Epithelial cell of proximal tubule (primary cell): Measurements from ENCODE around the gene EML2. TPM values are rescaled to one million over a fixed set of nuclear protein-coding genes. Genes with fewer than 3 reads are reported as not detected.
A peak's percentile ranks its signal among the peaks of the same experiment; 100 is the strongest.

ENCODE experiments used
- DNase-seq: peaks from one replicate; pipeline ENCODE4 v3.0.0-alpha.2; 2011; ENCODE audit warnings: low read depth
- H3K4me3 ChIP-seq: 2 replicates; pipeline ENCODE4 v1.5.1; 2011; ENCODE audit warnings: low read depth, mild to moderate bottlenecking, low read length
- CTCF ChIP-seq: conservative IDR thresholded peaks from 2 replicates; pipeline ENCODE4 v1.5.1; 2012; ENCODE audit warnings: low read depth, mild to moderate bottlenecking, low read length
- total RNA-seq: library from RNA; depleted of rRNA; stranded (reverse); fragments of >200 nt; gene quantifications from 2 replicates; pipeline ENCODE4 v1.2.3, GENCODE V29; 2015

EML2 gene
- total RNA-seq, 1 donor from 2014 or later, result 33.6 TPM

DNA sequence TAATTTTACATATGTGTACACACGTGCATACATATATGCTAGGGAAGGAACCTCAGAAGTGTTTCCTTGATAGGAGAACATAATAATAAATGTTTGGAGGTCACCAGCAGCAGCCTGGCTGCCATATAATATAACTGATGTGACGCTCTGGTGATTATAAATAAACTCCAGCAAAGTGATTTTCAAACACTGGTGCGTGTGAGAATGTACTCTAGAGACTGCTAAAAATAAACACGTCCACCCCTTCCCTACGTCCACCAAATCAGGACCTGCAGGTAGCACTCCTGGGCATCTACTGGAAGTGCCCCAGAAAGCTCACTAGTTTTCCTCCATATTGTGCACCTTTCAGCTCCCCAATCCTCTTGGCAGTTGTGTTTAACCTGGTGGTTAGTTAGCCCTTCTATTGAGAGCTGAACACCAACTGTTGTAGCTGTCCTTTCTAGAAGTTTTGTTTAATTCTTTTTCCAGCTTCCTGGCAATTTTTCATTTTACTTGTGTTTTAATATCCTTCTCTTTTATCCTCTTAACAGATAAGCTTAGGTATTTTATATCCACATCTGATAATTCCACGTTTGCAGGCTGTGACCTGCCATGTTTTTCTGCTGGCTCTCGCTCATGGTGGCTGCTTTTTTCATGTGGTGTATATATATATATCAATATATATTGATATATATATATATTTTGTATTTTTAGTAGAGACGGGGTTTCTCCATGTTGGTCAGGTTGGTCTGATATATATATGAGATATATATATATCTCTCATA is 67.6 kb downstream of the EML2 start:
- no peak for DNase-seq
- TF ChIP-seq CTCF, result no peak
- no peak overlapping the region for H3K4me3 ChIP-seq

DNA sequence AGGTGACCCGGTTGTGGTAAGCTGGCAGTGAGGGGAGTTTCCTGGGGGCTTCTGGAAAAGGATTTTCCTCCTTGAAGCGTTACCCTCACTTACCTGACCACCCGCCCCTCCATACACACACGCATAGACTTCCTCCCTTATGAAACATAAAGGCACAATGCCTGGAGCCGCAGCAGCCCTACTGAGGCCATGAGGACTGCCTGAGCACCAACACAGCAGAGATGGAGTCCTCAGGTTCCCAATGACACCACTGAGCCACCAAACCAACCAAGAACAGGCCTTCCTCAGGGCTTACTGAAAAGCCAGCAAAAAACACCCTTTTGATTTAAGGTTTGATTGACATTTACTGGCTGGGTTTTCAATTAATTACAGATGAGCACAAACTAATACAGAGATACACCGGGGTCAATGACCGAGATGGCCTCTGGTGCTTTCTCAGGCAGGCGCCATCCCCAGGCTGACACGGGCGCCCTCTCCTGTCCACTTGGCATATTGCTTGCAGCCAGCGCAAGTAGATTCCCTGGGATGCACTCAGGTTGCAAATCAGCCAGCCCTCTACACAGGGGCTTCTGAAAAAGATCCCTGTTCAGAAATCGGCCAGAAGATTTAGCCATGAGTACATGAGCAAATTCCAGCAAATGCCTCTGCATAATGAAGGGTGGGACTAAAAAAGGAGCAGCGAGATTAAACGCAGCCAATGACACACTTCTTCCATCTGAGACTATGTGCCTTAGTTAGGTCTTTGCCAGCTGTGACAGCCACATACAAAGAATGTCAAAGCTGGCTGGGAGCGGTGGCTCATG is 69.4 kb downstream of the EML2 start:
- DNase-seq, result no peak
- no peak overlapping the region for H3K4me3 ChIP-seq
- peak; percentile 92 for TF ChIP-seq CTCF

DNA sequence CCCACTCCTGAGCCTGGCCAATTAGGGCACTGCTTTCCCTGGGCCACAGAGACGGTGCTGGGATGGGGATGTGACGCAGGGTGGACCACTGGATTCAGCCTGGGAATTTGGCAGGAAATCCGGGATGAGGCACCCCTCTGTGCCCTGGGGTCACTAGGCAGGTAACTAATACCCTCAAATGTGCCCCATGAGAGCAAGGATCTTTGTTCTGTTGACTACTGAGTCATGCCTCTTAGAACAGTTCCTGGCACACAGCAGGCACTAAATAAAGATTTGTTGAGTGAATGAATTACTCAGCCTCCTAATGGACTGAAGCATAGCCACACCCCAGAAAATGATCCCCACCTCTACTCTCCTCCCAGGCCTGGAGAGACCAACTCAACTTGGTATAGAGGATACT is 70.5 kb downstream of the EML2 start:
- no peak overlapping the region for H3K4me3 ChIP-seq
- TF ChIP-seq CTCF, result no peak
- peak; percentile 72 for DNase-seq

DNA sequence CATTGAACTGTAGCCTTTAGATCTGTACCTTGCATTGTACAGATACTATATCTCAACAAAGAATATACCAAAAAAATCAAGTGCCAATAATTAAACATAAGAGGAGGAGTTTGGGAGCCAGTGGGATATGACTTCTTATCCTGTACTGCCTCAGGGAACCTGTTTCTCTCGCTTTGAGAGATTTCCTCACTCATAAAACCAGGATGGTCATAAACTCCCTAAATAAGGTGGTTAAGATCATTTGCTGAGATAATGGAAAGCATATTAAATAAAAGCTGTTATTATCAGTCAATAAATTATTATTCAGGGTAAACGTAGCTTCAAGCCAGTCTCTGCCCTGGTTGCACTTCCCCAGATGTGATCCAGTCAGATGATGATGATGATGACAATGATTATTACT is 71.6 kb downstream of the EML2 start:
- no peak for TF ChIP-seq CTCF
- DNase-seq, result no peak
- H3K4me3 ChIP-seq, result no peak overlapping the region

- no peak for DNase-seq
- H3K4me3 ChIP-seq, result no peak overlapping the region
- no peak for TF ChIP-seq CTCF
Measured at GRCh38 chr19:45564131-45564780, 74.9 kb downstream of the EML2 start.

GRCh38 chr19:45560686-45561085 is 78.5 kb downstream of the EML2 start:
- H3K4me3 ChIP-seq, result no peak overlapping the region
- no peak for DNase-seq
- no peak for TF ChIP-seq CTCF
